Measurements from ENCODE around the gene BRIP1.
"Not testable (repeated sequence)": the region's sequence is repeated elsewhere in the genome, so short reads cannot be mapped to it uniquely, and the experiment has no call there.

The BRIP1 gene

DNA sequence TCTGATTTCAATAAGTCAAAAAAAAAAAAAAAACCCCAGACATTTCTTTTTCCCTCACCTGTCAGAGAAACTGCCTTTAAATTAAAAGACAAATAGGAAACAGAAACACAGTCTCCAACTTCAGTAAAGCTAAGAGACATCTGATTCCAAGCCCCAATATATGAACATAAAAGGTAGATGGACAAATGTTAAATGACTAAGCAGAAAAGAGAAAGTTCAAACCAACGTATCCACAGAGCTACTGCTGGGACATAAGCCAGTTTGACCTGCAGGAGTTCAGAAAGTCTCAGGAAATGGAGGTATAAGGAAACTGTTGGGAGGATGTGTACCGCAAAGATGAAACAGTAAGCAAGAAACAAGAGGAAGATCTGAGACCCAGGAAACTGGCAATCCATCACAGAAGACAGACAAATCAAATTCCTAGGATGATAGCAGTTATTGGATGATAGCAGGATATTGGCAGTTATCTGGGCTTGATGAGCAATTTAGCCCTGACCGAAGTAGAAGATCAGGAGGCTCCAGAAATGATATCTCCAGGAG is 135.0 kb downstream of the BRIP1 start:
- no peak for DNase-seq (ENCODE audit: low spot score)

GRCh38 chr17:61727798-61728197 is 135.5 kb downstream of the BRIP1 start:
- not testable (repeated sequence) for DNase-seq (ENCODE audit: low spot score)

GRCh38 chr17:61726977-61727376 is 136.4 kb downstream of the BRIP1 start:
- DNase-seq (ENCODE audit: low spot score) = no peak

DNA sequence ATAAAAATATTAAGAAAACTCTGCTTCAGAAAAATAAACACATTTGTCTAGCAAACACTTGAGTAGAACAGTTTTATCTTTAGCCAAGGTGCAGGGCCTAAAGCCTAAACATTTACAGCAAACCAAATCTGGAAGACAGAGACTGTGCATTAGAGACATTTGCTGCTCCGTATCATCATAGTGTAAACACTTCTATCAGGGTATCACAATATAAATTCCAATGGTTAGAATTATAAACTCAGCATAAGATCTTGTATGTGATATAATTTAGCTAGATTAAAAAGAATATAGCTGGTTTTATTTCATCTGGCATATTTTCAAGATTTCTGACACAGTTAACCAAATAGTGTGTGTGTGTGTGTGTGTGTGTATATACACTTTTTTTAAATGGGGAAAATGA is 138.6 kb downstream of the BRIP1 start:
- DNase-seq (ENCODE audit: low spot score) = no peak

- DNase-seq (ENCODE audit: low spot score) = no peak
These were observed 139.4 kb downstream of the BRIP1 start for GRCh38 chr17:61723914-61724313.

DNA sequence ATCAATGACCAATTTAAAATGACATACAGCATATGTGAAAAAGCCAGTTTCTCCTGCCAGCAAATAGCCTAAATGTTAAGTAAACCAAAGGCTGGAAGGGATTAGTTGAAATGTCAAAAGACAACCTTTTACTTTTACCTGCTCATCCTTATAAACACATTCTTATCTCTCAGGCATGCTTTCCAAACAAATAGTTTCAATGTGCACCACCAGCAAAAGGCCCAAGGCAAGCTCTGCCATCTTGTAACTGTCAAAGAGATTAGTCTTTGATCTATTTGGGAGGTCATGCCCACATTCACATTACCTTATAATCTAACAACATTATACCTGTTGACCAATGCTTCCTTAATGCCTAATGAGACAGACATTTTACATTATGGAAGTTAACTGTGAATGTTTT is 140.1 kb downstream of the BRIP1 start:
- no peak for DNase-seq (ENCODE audit: low spot score)

GRCh38 chr17:61722398-61722797 is 140.9 kb downstream of the BRIP1 start:
- DNase-seq (ENCODE audit: low spot score) = no peak

DNA sequence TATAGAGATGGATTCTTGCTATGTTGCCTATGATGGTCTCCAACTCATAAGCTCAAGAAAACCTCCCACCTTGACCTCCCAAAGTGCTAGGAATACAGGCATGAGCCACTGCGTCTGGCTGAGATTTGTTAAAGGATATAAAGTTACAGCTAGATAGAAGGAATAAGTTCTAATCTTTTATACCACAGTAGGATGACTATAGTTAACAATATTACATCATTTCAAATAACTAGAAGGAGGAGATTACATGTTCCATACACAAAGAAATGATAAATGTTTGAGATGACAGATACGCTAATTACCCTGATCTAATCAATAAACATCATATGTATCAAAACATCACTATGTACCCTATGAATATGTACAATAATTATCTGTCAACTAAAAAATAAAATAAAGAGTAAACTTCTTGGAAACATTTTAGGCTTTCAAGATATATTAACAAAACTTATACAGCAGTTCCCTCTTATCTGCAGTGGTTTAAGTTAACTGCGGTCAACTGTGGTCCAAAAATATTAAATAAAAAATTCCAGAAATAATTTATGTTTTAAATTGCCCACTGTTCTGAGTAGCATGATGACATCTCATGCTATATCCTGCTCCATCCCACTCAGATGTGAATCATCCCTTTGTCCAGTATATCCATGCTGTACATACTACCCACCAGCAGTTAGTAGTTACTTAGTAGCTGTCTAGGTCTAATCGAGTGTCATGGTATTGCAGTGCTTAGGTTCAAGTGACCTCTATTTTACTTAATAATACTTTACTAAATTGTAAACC is 143.1 kb downstream of the BRIP1 start:
- no peak for DNase-seq (ENCODE audit: low spot score)

- not testable (repeated sequence) for DNase-seq (ENCODE audit: low spot score)
These were observed 144.1 kb downstream of the BRIP1 start for GRCh38 chr17:61719220-61719619.

DNA sequence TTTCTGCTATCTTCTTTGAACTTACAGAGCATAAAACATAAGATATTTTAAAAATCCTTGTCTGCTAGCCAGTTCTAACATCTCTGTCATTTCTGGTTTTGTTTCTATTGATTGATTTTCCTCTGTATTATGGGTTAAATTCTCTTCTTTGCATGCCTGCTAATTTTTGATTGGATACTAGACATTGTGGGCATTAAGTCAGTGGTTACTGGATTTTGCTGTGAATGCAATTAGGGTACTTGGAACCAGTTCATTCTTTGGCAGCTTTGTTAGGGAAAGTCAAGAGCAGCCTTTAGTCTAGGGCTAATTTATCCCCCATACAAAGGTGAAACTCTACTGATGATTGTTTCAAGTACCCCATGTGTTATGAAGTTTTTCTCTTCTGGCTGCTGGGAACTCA is 145.3 kb downstream of the BRIP1 start:
- DNase-seq (ENCODE audit: low spot score) = no peak

- no peak for DNase-seq (ENCODE audit: low spot score)
These were observed 146.0 kb downstream of the BRIP1 start for GRCh38 chr17:61717352-61717751.

GRCh38 chr17:61716225-61716829 is 147.0 kb downstream of the BRIP1 start:
- DNase-seq (ENCODE audit: low spot score) = no peak

DNA sequence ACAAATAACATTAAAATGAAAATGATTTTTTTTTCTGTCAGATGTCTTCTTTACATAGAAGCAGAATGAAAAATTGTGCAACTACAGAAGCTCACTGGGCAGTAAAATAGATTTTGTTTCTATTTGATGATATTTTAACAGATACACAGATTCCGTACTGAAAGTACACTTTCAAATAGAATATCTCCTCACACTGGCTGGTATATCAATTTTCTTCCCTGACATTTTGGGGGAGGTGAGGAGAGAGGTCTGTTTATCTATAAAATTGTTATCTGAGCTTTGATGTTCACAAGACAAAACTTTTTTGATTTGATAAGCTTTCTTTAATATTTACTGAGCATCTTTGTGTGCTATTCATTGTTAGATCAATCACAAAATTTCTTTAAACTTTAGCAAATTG is 148.0 kb downstream of the BRIP1 start:
- no peak for DNase-seq (ENCODE audit: low spot score)

GRCh38 chr17:61714300-61714699 is 149.0 kb downstream of the BRIP1 start:
- DNase-seq (ENCODE audit: low spot score) = no peak

DNA sequence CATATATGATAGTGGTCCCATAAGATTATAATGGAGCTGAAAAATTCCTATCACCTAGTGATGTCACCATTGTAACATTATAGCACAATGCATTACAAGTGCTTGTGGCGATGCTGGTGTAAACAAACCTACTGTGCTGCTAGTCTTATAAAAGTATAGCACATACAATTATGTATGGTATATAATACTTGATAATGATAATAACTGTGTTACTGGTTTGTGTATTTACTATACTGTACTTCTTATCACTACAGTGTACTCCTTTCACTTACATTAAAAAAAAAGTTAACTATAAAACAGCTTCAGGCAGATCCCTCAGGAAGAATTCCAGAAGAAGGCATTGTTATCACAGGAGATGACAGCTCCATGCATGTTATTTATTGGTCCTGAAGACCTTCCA is 150.3 kb downstream of the BRIP1 start:
- DNase-seq (ENCODE audit: low spot score) = no peak

GRCh38 chr17:61710546-61710945 is 152.8 kb downstream of the BRIP1 start:
- DNase-seq (ENCODE audit: low spot score) = no peak

- DNase-seq (ENCODE audit: low spot score) = no peak
These were observed 153.8 kb downstream of the BRIP1 start for GRCh38 chr17:61709567-61709966.

DNA sequence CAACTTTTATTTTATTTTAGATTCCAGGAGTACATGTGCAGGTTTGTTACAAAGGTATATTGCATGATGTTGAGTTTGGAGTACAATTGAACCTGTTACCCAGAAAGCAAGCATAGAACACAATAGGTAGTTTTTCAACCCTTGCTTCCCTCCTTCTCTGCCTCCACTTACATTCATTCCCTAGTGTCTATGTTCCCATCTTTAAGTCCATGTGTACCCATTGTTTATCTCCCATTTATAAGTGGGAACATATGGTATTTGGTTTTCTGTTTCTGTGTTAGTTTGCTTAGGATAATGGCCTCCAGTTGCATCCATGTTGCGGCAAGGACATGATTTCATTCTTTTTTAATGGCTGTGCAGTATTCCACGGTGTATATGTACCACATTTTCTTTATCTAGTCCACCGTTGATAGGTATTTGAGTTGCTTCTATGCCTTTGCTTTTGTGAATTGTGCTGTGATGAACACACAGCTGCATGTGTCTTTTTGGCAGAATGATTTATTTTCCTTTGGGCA is 158.3 kb downstream of the BRIP1 start:
- no peak for DNase-seq (ENCODE audit: low spot score)

- DNase-seq (ENCODE audit: low spot score) = no peak
These were observed 160.9 kb downstream of the BRIP1 start for GRCh38 chr17:61702450-61702849.

GRCh38 chr17:61701978-61702377 is 161.3 kb downstream of the BRIP1 start:
- no peak for DNase-seq (ENCODE audit: low spot score)

DNA sequence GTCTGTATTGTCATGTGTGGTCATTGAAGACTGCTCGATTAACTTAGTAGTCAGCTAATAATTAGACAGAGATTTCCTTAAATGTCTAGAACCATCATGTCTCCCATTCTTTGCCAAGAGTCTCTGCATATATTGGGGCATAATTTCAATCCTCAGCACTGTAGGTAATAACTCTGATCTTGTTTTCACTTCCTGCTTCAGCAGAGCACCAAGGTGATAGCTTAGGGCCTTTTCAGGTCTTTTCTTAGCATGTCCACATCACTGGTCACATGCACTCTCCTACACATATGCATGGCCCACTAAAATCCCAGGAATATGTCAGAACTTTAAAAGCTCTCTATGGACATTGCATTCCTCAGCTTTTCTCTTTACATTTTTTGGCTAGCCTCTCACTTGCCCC is 162.0 kb downstream of the BRIP1 start:
- no peak for DNase-seq (ENCODE audit: low spot score)

DNA sequence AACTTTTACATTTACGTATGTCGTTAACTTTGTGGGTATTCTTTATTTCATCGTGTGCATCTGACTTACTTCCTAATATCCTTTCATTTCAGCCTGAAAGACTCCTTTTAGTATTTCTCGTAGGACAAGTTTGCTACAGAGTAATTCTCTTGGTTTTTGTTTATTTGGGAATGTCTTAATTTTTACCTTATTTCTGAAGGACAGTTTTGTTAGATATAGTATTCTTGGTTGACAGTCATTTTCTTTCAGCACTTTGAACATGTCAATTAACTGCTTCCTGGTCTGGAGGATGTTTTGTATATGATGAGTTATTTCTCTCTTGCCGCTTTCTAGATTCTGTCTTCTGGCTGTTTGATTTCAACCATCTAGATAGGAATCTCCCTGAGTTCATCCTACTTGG is 163.1 kb downstream of the BRIP1 start:
- DNase-seq (ENCODE audit: low spot score) = no peak

GRCh38 chr17:61699694-61700093 is 163.6 kb downstream of the BRIP1 start:
- DNase-seq (ENCODE audit: low spot score) = no peak

Measured in Ammon's horn (tissue), 1 donor.